DMS153 treated with DMSO at 0.1 percent for 48 hours (cell line): Measurements from ENCODE around the gene GLS.
A peak's percentile ranks its signal among the peaks of the same experiment; 100 is the strongest.

Experiments used
- DNase-seq: peaks from one replicate; lab custom pipeline; 2025; ENCODE audit not compliant: unreplicated experiment; lab: John Stamatoyannopoulos, UW

The GLS gene

DNA sequence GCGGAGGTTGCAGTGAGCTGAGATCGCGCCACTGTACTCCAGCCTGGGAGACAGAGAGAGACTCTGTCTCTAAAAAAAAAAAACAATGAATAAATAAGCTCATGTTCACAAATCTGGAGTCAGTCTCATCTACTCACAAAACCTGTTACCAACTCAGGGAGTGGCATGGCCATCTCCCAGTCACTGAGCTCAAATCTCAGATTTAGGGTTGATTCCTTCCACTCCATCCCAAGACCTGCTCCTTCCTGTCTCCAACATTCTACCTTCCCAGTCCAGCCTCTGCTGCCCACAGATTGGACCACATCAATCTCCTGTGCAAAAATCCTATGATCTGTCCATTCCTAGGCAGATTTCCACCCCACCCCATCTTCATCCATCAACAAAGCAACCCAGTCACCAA, 131.7 kb downstream of the GLS start:
- no peak for DNase-seq

DNA sequence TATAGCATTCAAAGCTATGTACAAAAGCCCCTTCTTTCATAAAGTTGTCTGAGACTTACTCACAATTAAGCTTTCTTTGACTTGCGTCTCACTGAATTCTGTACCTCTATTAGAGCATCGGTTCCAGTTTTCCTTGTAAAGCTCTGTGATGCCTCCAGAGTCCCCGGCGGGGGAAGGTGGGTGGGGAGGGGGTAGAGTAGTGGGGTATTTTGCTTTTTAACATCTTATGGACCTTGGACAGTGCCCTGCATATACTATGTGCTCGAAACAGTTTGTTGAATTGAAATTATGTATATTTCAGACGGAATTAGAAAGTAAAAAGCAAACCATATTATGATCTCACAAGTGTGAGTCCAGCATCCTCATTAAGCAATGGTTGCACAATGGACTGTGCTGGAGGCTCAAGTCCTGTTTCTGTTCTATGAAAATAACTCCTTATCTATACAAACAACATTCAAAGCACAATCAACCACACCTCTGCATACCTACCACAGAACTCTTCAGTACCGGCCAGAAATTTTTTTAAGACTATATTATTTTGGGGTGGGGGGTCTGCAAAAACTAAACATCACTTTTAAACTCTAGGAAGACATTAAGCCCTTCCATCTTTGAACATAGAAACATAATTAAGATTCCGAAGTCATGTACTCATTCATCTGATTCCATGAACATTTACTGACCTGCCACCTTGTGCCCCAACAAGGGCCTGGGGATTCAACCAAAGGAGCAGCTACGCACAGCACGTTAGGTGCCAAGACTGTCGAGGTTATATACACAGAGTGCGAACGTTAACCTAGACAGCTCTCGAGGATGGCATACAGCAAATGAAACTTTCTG, 132.4 kb downstream of the GLS start:
- DNase-seq: no peak

DNA sequence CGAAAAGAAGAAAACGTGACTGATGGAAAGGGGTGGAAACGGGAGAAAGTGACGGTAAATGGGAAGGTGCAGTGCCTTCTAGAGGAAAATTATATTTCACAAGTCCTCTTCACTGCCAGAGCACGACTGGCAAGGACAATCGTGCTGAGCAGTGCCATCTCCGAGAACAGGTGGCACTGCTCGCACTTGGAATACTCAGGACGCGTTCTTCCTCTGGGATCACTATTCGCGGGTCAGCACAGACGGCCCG, 133.0 kb downstream of the GLS start:
- DNase-seq: no peak

GRCh38 chr2:191013932-191014652, 133.5 kb downstream of the GLS start, which contains the start of gene STAT1:
Gene STAT1 (minus strand): TSS chr2:191014171. CDS start chr2:191010003, 4,168 bp downstream.
- DNase-seq: peak; percentile 77

DNA sequence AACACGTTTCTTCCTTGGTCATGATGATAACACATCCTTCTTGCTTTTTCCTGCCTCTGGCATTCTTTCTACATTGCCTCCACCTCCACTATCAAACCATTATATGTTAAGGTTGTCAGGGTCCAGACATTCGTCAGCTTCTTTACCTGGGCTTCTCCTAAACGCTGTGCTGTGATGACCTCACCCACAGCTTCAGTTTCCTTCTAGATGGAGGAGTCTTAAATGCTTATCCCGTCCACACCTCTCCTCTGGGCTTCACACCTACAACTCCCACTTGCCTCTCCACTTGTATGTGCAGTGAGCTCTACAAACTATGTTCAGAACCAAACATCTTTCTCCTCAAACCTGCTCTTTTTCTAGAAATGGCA, 134.0 kb downstream of the GLS start:
- DNase-seq: no peak
